WI38 (cell line): ENCODE measurements around the gene CDC14B.
A peak's percentile ranks its signal among the peaks of the same experiment; 100 is the strongest.
"Not testable (repeated sequence)": the region's sequence is repeated elsewhere in the genome, so short reads cannot be mapped to it uniquely, and the experiment has no call there.

ENCODE experiments used
- H3K4me3 ChIP-seq: 2 replicates; pipeline ENCODE4 v1.5.1; 2011; ENCODE audit warnings: low read depth, mild to moderate bottlenecking, control low read depth, low read length
- TF ChIP-seq, protein P1 (sequence below): IDR thresholded peaks from 2 replicates; pipeline ENCODE4 v1.5.1; 2012; ENCODE audit warnings: low read depth, mild to moderate bottlenecking, control low read depth, low read length

CDC14B gene

DNA sequence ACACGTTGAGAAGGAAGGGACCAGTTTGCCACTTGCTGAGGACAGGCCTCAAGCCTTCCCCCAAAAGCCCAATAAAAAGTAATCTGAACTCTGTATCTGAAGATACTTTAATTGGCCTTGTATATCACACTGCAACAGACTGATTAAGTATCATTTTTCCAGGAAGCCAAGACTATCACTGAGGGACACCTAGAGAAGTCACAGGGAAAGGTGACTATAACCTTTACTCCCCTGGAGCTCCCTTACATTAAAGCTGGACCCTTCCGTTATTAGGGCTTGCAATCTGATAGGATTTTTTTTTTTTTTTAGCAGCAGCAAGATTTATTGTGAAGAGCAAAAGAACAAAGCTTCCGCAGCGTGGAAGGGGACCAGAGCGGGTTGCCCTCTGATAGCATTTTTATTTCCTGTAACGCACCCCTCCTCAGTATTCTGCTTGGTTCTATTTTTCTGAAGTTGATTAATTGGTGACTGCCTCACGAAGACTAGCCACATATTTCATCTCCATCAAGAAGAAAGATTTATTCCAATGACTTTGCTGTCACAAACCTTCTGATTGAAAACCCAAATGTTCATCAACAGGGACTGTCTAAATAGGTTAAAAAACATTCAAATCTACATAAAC, 2.7 kb downstream of the CDC14B start:
- H3K4me3 ChIP-seq = no peak overlapping the region
- TF ChIP-seq, protein P1, sequence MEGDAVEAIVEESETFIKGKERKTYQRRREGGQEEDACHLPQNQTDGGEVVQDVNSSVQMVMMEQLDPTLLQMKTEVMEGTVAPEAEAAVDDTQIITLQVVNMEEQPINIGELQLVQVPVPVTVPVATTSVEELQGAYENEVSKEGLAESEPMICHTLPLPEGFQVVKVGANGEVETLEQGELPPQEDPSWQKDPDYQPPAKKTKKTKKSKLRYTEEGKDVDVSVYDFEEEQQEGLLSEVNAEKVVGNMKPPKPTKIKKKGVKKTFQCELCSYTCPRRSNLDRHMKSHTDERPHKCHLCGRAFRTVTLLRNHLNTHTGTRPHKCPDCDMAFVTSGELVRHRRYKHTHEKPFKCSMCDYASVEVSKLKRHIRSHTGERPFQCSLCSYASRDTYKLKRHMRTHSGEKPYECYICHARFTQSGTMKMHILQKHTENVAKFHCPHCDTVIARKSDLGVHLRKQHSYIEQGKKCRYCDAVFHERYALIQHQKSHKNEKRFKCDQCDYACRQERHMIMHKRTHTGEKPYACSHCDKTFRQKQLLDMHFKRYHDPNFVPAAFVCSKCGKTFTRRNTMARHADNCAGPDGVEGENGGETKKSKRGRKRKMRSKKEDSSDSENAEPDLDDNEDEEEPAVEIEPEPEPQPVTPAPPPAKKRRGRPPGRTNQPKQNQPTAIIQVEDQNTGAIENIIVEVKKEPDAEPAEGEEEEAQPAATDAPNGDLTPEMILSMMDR = no peak

DNA sequence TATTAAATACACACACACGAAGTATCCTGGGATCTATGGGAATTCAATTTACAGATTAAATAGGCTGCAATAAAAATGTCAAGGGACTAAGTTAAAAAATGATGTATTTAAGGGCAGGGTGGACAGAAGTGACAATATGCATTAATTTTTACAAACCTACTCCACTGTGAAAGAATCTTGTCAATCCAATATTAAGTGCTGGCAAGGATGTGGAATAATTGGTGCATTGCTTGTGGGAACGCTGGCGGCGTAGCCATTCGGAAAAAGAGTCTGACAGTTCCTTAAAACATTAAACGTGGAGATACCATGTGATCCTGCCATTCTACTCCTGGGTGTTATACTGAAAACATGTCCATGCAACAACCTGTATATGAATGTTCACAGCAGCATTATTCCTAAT, 4.2 kb downstream of the CDC14B start:
- no peak overlapping the region for H3K4me3 ChIP-seq
- TF ChIP-seq, protein P1 = no peak

DNA sequence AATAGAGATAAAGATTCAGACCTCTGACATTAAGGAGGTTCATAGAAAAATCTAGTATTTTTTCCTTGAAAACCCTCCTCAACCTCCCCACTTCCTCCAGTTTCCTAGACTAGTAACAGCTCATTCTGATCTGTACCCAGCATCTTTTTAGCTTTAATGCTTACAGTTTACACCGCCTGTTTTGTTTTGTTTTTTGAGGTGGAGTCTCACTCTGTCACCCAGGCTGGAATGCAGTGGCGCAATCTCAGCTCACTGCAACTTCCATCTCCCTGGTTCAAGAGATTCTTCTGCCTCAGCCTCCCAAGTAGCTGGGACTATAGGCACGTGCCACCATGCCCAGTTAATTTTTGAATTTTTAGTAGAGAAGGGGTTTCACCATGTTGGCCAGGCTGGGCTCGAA, 5.0 kb downstream of the CDC14B start:
- H3K4me3 ChIP-seq = not testable (repeated sequence)

DNA sequence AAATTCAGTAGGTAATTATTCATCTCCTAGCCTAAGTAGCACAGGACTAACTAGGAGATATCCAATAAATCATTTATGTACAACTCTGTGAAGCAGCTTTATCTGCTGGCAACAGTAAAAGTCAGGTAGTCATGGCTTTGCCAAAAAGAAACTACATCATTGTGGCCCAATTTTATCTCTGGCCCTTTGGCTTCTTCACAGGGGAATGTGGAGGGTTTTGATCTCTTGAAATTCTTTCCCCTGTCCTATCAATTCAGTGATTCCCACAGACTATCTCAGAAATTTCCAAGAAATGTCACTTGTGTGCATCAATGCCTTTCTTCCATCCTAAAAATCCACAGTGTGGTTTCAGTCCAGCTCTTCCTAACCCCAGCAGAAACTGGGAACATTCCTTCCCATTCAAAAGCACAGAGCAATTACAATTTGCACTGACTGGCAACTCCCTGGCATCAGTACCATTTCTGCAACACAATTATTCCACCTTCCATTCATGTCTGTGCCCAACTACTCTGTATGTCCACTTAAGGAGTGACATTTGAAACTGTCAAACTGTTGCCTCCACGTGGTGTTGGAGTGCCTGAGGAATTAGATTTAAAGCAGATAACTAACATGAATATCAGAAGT, 6.6 kb downstream of the CDC14B start:
- TF ChIP-seq, protein P1 = no peak
- H3K4me3 ChIP-seq = no peak overlapping the region

- H3K4me3 ChIP-seq = peak overlapping the region; percentile 45
These were observed 7.3 kb downstream of the CDC14B start for GRCh38 chr9:96612105-96612965.

GRCh38 chr9:96611302-96611701, 8.3 kb downstream of the CDC14B start:
- H3K4me3 ChIP-seq = peak overlapping the region; percentile 45
- TF ChIP-seq, protein P1 = no peak

More at GRCh38 chr9:96612105-96612965, 7.3 kb downstream of the CDC14B start:
- TF ChIP-seq, protein P1 = no peak

DNA sequence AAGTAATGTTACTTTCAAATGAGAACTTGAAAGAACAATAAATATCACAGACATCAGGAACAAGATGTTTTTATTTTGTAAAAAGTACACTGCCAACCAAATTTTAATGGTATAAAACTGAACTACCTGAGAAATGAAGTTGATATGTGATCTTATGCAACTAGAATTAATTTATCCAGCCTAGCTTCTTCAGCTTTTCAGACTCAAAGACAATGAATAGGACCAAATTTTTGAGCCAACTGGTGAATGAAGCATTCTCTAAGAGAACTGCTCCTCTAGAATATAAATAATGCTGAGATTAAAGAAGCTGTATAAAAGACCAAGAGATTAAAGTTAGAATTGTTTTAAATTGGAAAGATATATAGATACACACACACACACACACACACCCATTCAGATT, 9.9 kb downstream of the CDC14B start:
- TF ChIP-seq, protein P1 = no peak
- no peak overlapping the region for H3K4me3 ChIP-seq
